Measurements from ENCODE around the gene CD248.

DNA sequence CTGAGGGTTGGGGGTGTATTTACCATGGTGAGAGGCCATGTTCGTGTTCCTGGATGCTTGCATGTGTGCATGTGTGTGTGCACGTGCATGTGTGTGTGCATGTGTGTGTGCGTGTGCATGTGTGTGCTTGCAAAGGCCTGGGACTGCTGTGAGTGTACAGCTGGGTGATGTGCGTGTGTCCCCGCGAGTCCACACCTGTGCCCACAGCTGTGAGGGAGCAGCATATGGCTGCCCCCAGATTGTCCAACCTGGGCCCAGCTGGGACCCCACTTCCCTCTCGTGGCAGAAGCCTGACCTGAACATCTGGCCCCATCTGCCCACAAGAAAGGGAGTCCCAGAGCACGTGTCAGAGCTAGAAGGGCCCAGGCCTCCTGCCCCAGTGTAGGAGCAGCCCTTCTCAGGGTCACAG is 8.4 kb upstream of the CD248 start:
- TF ChIP-seq SP1 (IDR thresholded peaks at IDR 0.05) (no peak), FOXK2 (IDR thresholded peaks at IDR 0.05) (no peak), BHLHE40 (IDR thresholded peaks at IDR 0.05; ENCODE audit: borderline replicate concordance) (no peak), ARNT (IDR thresholded peaks at IDR 0.05) (no peak), FOXM1 (IDR thresholded peaks at IDR 0.05; ENCODE audit: borderline replicate concordance) (no peak), HDGF (IDR thresholded peaks at IDR 0.05; ENCODE audit: borderline replicate concordance) (no peak)
- TF ChIP-seq, protein P1, sequence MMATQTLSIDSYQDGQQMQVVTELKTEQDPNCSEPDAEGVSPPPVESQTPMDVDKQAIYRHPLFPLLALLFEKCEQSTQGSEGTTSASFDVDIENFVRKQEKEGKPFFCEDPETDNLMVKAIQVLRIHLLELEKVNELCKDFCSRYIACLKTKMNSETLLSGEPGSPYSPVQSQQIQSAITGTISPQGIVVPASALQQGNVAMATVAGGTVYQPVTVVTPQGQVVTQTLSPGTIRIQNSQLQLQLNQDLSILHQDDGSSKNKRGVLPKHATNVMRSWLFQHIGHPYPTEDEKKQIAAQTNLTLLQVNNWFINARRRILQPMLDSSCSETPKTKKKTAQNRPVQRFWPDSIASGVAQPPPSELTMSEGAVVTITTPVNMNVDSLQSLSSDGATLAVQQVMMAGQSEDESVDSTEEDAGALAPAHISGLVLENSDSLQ (IDR thresholded peaks at IDR 0.05) = no peak
